HepG2 (cell line): ENCODE measurements around the gene OTX1. TPM values are rescaled to one million over a fixed set of nuclear protein-coding genes. Genes with fewer than 3 reads are reported as not detected.

Source experiments
- ATAC-seq: fragments of 200-7000 bp; cut with Tn5 transposase; 3 replicates; pipeline ENCODE4 v1.9.1; 2020; ENCODE audit warnings: mild to moderate bottlenecking, moderate library complexity
- BruUV-seq: library from RNA; stranded (reverse); fragments of 400-500 nt; replicated peaks from 2 replicates; lab custom pipeline; 2021; lab: Mats Ljungman, UMichigan
- CTCF ChIA-PET: fragments of 300-600 bp; formaldehyde crosslinking; extraction: SDS; loops from one replicate; lab custom pipeline; 2021; ENCODE audit warnings: low total read pairs, inconsistent platforms, low intra/inter-chr PET ratio; lab: Yijun Ruan, JAX
- POLR2A ChIA-PET: fragments of 350-600 bp; sonication (Branson Sonifier 250); formaldehyde crosslinking; loops from one replicate; lab custom pipeline; 2020; ENCODE audit warnings: antibody characterized with exemption, inconsistent platforms; lab: Yijun Ruan, JAX
- DNase-seq: peaks from one replicate; pipeline ENCODE4 v3.0.0-alpha.2; 2015; ENCODE audit warnings: low spot score
- FAIRE-seq: peaks from 3 replicates; lab custom pipeline; 2011; peaks lifted over from hg19 to GRCh38; lab: Jason Lieb, UNC
- H2AFZ ChIP-seq: one replicate; pipeline ENCODE4 v1.6.1; 2011; ENCODE audit warnings: low read length, inconsistent platforms
- H3K27ac ChIP-seq: fragments of 300-600 bp; 3 replicates; pipeline ENCODE4 v1.8.0; 2011; ENCODE audit warnings: mixed run types, mild to moderate bottlenecking, mixed read lengths, low read length, inconsistent platforms; ENCODE audit not compliant: insufficient read depth; ENCODE audit errors: extremely low read length
- H3K27me3 ChIP-seq, 2 experiments: fragments of 200-600 bp in 1 of 2; 2 replicates in 1 of 2; 3 replicates in 1 of 2; pipeline versions ENCODE4 v1.6.0 to v1.8.0; 2011; ENCODE audit warnings: low read length in 2 of 2, mild to moderate bottlenecking in 2 of 2, moderate library complexity in 2 of 2, inconsistent platforms in 1 of 2; ENCODE audit not compliant: insufficient read depth in 2 of 2, control insufficient read depth in 1 of 2
- H3K36me3 ChIP-seq, 2 experiments: fragments of 200-600 bp in 1 of 2; replicated peaks in 1 of 2; 2 replicates in 1 of 2; 3 replicates in 1 of 2; pipeline versions ENCODE4 v1.5.1 to v1.8.0; 2011; ENCODE audit warnings: low read length in 2 of 2, inconsistent platforms in 1 of 2; ENCODE audit not compliant: insufficient read depth in 2 of 2, control insufficient read depth in 1 of 2
- H3K4me1 ChIP-seq: 2 replicates; pipeline ENCODE4 v1.5.1; 2012; ENCODE audit warnings: low read length, inconsistent platforms; ENCODE audit not compliant: insufficient read depth
- H3K4me2 ChIP-seq: 2 replicates; pipeline ENCODE4 v1.6.0; 2011; ENCODE audit warnings: low read depth, low read length, inconsistent platforms
- H3K4me3 ChIP-seq, 3 experiments: fragments of 200-600 bp in 1 of 3; sonication (generic), shearing (Covaris generic) in 1 of 3; replicated peaks in 1 of 3; 2 replicates each; pipeline ENCODE4 v1.5.1; 2011 to 2016; ENCODE audit warnings: low read length in 3 of 3, inconsistent platforms in 2 of 3, low read depth in 2 of 3, mild to moderate bottlenecking in 2 of 3, control low read depth in 1 of 3, mixed read lengths in 1 of 3; ENCODE audit not compliant: insufficient read depth in 1 of 3
- H3K79me2 ChIP-seq: one replicate; pipeline ENCODE4 v1.6.1; 2011; ENCODE audit warnings: low read length, inconsistent platforms; ENCODE audit not compliant: insufficient read depth
- H3K9ac ChIP-seq: 2 replicates; pipeline ENCODE4 v1.6.0; 2011; ENCODE audit warnings: mild to moderate bottlenecking, low read depth, low read length, inconsistent platforms; ENCODE audit not compliant: insufficient read depth
- H3K9me3 ChIP-seq: 2 replicates; pipeline ENCODE4 v1.5.1; 2012; ENCODE audit warnings: mild to moderate bottlenecking, low read length
- H4K20me1 ChIP-seq: 2 replicates; pipeline ENCODE4 v1.6.0; 2011; ENCODE audit warnings: inconsistent platforms, mild to moderate bottlenecking, low read length, moderate library complexity; ENCODE audit not compliant: insufficient read depth
- CCDC6 ChIP-seq: sonication (generic); formaldehyde crosslinking; IDR thresholded peaks from 2 replicates; pipeline ENCODE4 v1.8.1; 2022; ENCODE audit warnings: mild to moderate bottlenecking, missing genetic modification reagents, moderate library complexity
- HOXD1 ChIP-seq: sonication (generic); formaldehyde crosslinking; IDR thresholded peaks from 2 replicates; pipeline ENCODE4 v1.5.0; 2020; ENCODE audit warnings: missing genetic modification reagents
- ISL2 ChIP-seq: sonication (generic); formaldehyde crosslinking; IDR thresholded peaks from 2 replicates; pipeline ENCODE4 v1.5.0; 2020; ENCODE audit warnings: missing genetic modification reagents
- WGBS: methylation state at CpG from one replicate; pipeline ENCODE4 v1.1.6; 2017; ENCODE audit warnings: low lambda C conversion rate; 5-methylcytosine and 5-hydroxymethylcytosine counted together
- in situ Hi-C: cut with HindIII; loops from 2 replicates; pipeline ENCODE4 v1.10.0; 2017; ENCODE audit warnings: low pct_unique_long_range_greater_than_20kb; ENCODE audit not compliant: extremely low pct_ligation_motif_present
- intact Hi-C: fragments of 100-400 bp; cut with micrococcal nuclease; formaldehyde crosslinking; loops from one replicate; pipeline ENCODE4 v1.10.0; 2022; ENCODE audit not compliant: unreplicated experiment
- polyA plus RNA-seq, 8 experiments: library from polyadenylated mRNA; depleted of rRNA in 3 of 8; stranded (reverse) in 7 of 8; unstranded in 1 of 8; fragments of >200 nt; fragmentation: Illumina TruSeq in 4 of 8; extraction: Trizol in 4 of 8; gene quantifications; 2 replicates each; pipeline versions ENCODE4 v1.2.1 to v1.2.3, GENCODE V29; 2011 to 2016; ENCODE audit warnings: low read depth in 4 of 8, missing spikeins in 1 of 8, mixed read lengths in 1 of 8; ENCODE audit not compliant: insufficient read depth in 1 of 8
- total RNA-seq, 5 experiments: library from RNA; depleted of rRNA; stranded (reverse); fragments of >200 nt; fragmentation: Illumina TruSeq; extraction: Trizol; gene quantifications; 2 replicates each; pipeline ENCODE4 v1.2.3, GENCODE V29; 2016; ENCODE audit warnings: low read depth in 1 of 5
- TF ChIP-seq, protein P1 (sequence below): sonication (generic); formaldehyde crosslinking; IDR thresholded peaks from 2 replicates; pipeline ENCODE4 v1.9.0; 2021; ENCODE audit warnings: mild to moderate bottlenecking, missing genetic modification reagents

The OTX1 gene
- total and polyA plus RNA-seq, 2 of the 13 experiments (the other 11 are each of a cell fraction or from before 2014, with no cell fraction given): 1.0 to 5.0 TPM

- TF ChIP-seq, protein P1, sequence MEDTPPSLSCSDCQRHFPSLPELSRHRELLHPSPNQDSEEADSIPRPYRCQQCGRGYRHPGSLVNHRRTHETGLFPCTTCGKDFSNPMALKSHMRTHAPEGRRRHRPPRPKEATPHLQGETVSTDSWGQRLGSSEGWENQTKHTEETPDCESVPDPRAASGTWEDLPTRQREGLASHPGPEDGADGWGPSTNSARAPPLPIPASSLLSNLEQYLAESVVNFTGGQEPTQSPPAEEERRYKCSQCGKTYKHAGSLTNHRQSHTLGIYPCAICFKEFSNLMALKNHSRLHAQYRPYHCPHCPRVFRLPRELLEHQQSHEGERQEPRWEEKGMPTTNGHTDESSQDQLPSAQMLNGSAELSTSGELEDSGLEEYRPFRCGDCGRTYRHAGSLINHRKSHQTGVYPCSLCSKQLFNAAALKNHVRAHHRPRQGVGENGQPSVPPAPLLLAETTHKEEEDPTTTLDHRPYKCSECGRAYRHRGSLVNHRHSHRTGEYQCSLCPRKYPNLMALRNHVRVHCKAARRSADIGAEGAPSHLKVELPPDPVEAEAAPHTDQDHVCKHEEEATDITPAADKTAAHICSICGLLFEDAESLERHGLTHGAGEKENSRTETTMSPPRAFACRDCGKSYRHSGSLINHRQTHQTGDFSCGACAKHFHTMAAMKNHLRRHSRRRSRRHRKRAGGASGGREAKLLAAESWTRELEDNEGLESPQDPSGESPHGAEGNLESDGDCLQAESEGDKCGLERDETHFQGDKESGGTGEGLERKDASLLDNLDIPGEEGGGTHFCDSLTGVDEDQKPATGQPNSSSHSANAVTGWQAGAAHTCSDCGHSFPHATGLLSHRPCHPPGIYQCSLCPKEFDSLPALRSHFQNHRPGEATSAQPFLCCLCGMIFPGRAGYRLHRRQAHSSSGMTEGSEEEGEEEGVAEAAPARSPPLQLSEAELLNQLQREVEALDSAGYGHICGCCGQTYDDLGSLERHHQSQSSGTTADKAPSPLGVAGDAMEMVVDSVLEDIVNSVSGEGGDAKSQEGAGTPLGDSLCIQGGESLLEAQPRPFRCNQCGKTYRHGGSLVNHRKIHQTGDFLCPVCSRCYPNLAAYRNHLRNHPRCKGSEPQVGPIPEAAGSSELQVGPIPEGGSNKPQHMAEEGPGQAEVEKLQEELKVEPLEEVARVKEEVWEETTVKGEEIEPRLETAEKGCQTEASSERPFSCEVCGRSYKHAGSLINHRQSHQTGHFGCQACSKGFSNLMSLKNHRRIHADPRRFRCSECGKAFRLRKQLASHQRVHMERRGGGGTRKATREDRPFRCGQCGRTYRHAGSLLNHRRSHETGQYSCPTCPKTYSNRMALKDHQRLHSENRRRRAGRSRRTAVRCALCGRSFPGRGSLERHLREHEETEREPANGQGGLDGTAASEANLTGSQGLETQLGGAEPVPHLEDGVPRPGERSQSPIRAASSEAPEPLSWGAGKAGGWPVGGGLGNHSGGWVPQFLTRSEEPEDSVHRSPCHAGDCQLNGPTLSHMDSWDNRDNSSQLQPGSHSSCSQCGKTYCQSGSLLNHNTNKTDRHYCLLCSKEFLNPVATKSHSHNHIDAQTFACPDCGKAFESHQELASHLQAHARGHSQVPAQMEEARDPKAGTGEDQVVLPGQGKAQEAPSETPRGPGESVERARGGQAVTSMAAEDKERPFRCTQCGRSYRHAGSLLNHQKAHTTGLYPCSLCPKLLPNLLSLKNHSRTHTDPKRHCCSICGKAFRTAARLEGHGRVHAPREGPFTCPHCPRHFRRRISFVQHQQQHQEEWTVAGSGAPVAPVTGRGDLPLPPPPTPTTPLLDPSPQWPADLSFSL (CRISPR knock-in tag): peak; percentile 16; the same call in 1 of the 2 replicates
- TF ChIP-seq, all 625 proteins: peak for 4
Observed at GRCh38 chr2:63093502-63093901, 42.9 kb downstream of the OTX1 start (continued).

- no peak for DNase-seq
- H3K9me3 ChIP-seq: no peaks in the 10 kb centered on the region
- H3K9ac ChIP-seq: no peak overlapping the region
- intact Hi-C loops: no loop called here
- no peak for ATAC-seq
- H3K4me3 ChIP-seq: no peak overlapping the region
- H4K20me1 ChIP-seq: no peaks in the 10 kb centered on the region
- CTCF ChIA-PET: no interaction called here
- in situ Hi-C loops: loop anchor here (25.0 kb wide), 1 partner anchor 191 kb away; no protein-coding TSS in a partner anchor
- no peak overlapping the region for H3K4me2 ChIP-seq
- H3K27me3 ChIP-seq: no peaks in the 10 kb centered on the region; a peak in 1 of 5 replicates
- POLR2A ChIA-PET: no interaction called here
- WGBS: 0% methylated on average over 1 of the region's 1 CpG
- no TSS peak for BruUV-seq
- H3K79me2 ChIP-seq: no peaks in the 10 kb centered on the region
- H3K36me3 ChIP-seq: no peaks in the 10 kb centered on the region
- no peak overlapping the region for H3K27ac ChIP-seq
- FAIRE-seq: no peak
- peaks cover 13% of the 10 kb centered on the region for H3K4me1 ChIP-seq
- TF ChIP-seq CCDC6 (CRISPR knock-in tag) (no peak), HOXD1 (CRISPR knock-in tag) (no peak), ISL2 (CRISPR knock-in tag) (no peak)
- H2AFZ ChIP-seq: no peak overlapping the region
Observed at GRCh38 chr2:63096491-63096890, 45.9 kb downstream of the OTX1 start.
